ENCODE results near the gene CBS. TPM values are rescaled to one million over a fixed set of nuclear protein-coding genes. Genes with fewer than 3 reads are reported as not detected.
A peak's percentile ranks its signal among the peaks of the same experiment; 100 is the strongest.
"Not testable (repeated sequence)": the region's sequence is repeated elsewhere in the genome, so short reads cannot be mapped to it uniquely, and the experiment has no call there.

CBS gene
- 30.2 to 32.1 TPM (median 31.4 TPM) in 3 replicates for total RNA-seq

GRCh38 chr21:43075170-43076022 lies at the start of gene CBS:
Gene CBS, minus strand, starts transcription at chr21:43075835. Its CDS starts 3,642 bp downstream, at chr21:43072193.
- not testable (repeated sequence) for H3K27ac Mint-ChIP-seq, H3K4me1 Mint-ChIP-seq, H3K4me3 Mint-ChIP-seq

GRCh38 chr21:43115956-43116355 lies 40.3 kb upstream of the CBS start:
- not testable (repeated sequence) for H3K4me1 Mint-ChIP-seq; H3K36me3 Mint-ChIP-seq; DNase-seq (ENCODE audit: low spot score in 2 of 2, unreplicated experiment in 2 of 2); H3K27ac Mint-ChIP-seq; H3K27me3 Mint-ChIP-seq (ENCODE audit: low read depth); H3K9me3 Mint-ChIP-seq; H3K4me3 Mint-ChIP-seq

More at GRCh38 chr21:43075170-43076022, at the start of gene CBS:
- not testable (repeated sequence) for H3K36me3 Mint-ChIP-seq; H3K9me3 Mint-ChIP-seq; DNase-seq (ENCODE audit: low spot score in 2 of 2, unreplicated experiment in 2 of 2); H3K27me3 Mint-ChIP-seq (ENCODE audit: low read depth)

DNA sequence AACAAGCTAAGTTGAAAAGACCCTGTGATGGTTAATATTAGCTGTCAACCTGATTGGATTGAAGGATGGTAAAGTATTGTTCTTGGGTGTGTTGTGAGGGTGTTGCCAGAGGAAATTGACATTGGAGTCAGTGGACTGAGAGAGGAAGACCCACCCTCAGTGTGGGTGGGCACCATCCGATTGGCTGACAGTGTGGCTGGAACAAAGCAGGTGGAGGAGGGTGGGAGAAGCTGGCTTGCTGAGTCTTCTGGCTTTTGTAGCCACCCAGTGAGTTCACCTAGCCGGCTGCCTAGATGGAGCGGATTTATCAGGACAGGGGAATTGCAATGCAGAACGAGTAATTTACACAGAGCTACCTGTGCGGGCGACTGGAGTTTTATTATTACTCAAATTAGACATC lies 38.8 kb upstream of the CBS start:
- DNase-seq (ENCODE audit: low spot score in 2 of 2, unreplicated experiment in 2 of 2); H3K36me3 Mint-ChIP-seq; H3K4me1 Mint-ChIP-seq; H3K27ac Mint-ChIP-seq; H3K27me3 Mint-ChIP-seq (ENCODE audit: low read depth); H3K9me3 Mint-ChIP-seq; H3K4me3 Mint-ChIP-seq: not testable (repeated sequence)

GRCh38 chr21:43109006-43109405 lies 33.4 kb upstream of the CBS start:
- not testable (repeated sequence) for DNase-seq (ENCODE audit: low spot score in 2 of 2, unreplicated experiment in 2 of 2); H3K9me3 Mint-ChIP-seq; H3K36me3 Mint-ChIP-seq; H3K27ac Mint-ChIP-seq; H3K4me1 Mint-ChIP-seq; H3K4me3 Mint-ChIP-seq; H3K27me3 Mint-ChIP-seq (ENCODE audit: low read depth)

DNA sequence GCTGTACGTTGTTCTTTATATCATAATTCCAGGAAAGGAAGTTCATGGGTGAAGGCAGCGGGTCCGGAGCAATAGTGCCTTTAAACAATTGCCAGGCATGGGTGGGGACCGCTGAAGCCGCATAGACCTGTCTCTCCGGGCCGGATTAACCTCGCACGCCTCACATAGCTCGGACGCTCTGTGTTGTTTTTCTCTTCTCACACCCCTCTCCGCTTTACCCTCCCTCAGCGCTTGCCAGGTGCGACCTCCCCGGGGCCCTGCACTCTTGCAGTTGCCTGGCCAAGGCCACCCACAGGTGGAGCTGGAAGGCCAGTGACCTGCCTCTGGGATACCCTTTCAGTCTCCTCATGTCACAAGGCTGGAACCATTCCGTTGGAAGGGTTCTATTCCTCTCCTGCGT lies 32.5 kb upstream of the CBS start:
- H3K36me3 Mint-ChIP-seq; H3K4me1 Mint-ChIP-seq; H3K9me3 Mint-ChIP-seq; DNase-seq (ENCODE audit: low spot score in 2 of 2, unreplicated experiment in 2 of 2); H3K27me3 Mint-ChIP-seq (ENCODE audit: low read depth); H3K4me3 Mint-ChIP-seq; H3K27ac Mint-ChIP-seq: not testable (repeated sequence)

- not testable (repeated sequence) for H3K27me3 Mint-ChIP-seq (ENCODE audit: low read depth); H3K4me3 Mint-ChIP-seq; H3K27ac Mint-ChIP-seq; H3K9me3 Mint-ChIP-seq; H3K4me1 Mint-ChIP-seq; H3K36me3 Mint-ChIP-seq; DNase-seq (ENCODE audit: low spot score in 2 of 2, unreplicated experiment in 2 of 2)
Observed at GRCh38 chr21:43107794-43108137, 32.1 kb upstream of the CBS start.

DNA sequence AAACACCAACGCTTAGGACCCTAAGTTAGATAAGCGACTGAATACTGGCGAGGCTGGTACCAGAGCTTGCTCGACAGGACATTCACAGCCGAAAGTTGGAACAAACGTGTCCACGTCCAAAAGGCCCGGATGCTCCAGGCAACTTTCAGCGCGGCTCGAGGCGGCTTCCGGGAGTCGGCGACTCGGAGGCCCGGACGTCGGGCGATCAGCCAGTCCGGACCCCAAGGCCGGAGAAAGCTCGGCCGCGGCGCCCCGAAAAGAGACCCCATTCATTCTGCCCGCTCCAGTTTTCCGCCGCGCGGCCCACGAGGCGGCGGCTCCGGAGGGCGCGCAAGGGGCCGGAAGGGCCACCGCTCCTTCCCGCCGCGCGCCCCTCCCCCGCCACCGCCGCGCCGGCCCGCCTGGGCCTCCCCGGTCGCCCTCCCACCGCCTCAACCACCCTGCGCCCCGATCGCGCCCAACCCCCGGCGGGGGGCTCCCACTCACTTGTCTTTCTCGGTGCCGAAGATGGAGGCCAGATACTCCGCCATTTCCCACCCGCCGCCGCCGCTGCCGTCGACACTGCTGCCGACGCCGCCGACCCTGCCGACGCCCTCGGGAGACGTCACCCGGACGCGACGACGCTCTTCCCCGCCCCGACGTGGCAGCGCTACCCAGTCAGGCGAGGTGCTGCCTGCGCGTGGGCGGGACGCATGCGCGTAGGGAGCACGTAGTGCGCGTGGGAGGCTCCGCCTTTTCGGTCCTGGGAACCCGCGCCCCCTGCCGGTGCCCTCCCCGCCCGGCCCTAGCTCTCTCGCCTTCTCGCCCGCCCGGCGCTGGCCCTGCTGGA lies 31.5 kb upstream of the CBS start, which contains the start of gene U2AF1:
Gene U2AF1 (minus strand): TSS at position 606 of the 829 bp plus-strand sequence. CDS start 76 bp downstream, at position 530.
- DNase-seq (ENCODE audit: low spot score in 2 of 2, unreplicated experiment in 2 of 2), result peak; percentile 27 to 54
- H3K27me3 Mint-ChIP-seq (ENCODE audit: low read depth); H3K27ac Mint-ChIP-seq; H3K4me1 Mint-ChIP-seq; H3K36me3 Mint-ChIP-seq; H3K9me3 Mint-ChIP-seq: not testable (repeated sequence)
- H3K4me3 Mint-ChIP-seq, result peak within 1 kb of the TSS; percentile 51

- H3K27ac Mint-ChIP-seq; H3K36me3 Mint-ChIP-seq; H3K27me3 Mint-ChIP-seq (ENCODE audit: low read depth); H3K4me3 Mint-ChIP-seq; H3K4me1 Mint-ChIP-seq; H3K9me3 Mint-ChIP-seq; DNase-seq (ENCODE audit: low spot score in 2 of 2, unreplicated experiment in 2 of 2): not testable (repeated sequence)
Observed at GRCh38 chr21:43104642-43105041, 29.0 kb upstream of the CBS start.

GRCh38 chr21:43102281-43102680 lies 26.6 kb upstream of the CBS start:
- H3K9me3 Mint-ChIP-seq; H3K4me3 Mint-ChIP-seq; DNase-seq (ENCODE audit: low spot score in 2 of 2, unreplicated experiment in 2 of 2); H3K27ac Mint-ChIP-seq; H3K36me3 Mint-ChIP-seq; H3K4me1 Mint-ChIP-seq; H3K27me3 Mint-ChIP-seq (ENCODE audit: low read depth): not testable (repeated sequence)

DNA sequence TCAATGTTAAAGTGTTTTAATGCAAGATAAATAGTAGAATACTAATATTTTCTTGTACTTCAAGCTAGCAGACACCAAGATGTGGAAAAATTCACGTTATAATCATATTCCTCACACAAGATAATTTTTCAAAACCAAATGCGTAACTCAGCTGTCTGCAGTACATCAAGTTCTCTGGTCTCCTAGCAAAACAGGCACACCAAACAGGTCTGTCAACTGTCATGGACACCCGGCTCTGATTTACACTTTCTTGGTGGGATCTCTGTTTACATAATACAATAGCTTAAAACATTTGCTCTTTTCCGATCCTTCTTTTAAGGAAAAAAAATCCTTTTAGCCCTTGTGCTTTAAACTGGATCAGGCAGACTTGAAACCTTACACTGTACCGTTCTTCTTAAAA lies 26.0 kb upstream of the CBS start:
- H3K4me1 Mint-ChIP-seq; H3K9me3 Mint-ChIP-seq; H3K27me3 Mint-ChIP-seq (ENCODE audit: low read depth); DNase-seq (ENCODE audit: low spot score in 2 of 2, unreplicated experiment in 2 of 2); H3K4me3 Mint-ChIP-seq; H3K27ac Mint-ChIP-seq; H3K36me3 Mint-ChIP-seq: not testable (repeated sequence)

DNA sequence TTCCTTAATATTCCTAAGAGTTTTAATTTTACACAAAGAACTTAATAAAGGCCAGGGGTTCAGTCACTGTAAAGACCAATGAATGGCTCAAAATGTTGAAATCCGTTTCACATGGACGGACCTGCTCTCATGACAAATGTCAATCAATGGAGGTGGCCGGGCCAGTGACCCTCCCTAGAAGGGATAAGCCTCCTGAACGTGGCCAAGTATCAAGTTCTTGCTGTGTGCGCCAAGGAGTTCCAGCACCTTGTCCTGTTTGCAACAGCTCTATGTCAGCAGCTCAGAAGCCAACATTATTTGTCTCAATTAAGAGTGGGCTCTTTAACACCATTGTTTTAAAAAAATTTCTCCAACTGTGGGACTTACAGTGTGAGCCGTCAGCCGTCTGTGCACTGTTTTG lies 25.4 kb upstream of the CBS start:
- not testable (repeated sequence) for DNase-seq (ENCODE audit: low spot score in 2 of 2, unreplicated experiment in 2 of 2); H3K4me1 Mint-ChIP-seq; H3K27ac Mint-ChIP-seq; H3K27me3 Mint-ChIP-seq (ENCODE audit: low read depth); H3K9me3 Mint-ChIP-seq; H3K4me3 Mint-ChIP-seq; H3K36me3 Mint-ChIP-seq

DNA sequence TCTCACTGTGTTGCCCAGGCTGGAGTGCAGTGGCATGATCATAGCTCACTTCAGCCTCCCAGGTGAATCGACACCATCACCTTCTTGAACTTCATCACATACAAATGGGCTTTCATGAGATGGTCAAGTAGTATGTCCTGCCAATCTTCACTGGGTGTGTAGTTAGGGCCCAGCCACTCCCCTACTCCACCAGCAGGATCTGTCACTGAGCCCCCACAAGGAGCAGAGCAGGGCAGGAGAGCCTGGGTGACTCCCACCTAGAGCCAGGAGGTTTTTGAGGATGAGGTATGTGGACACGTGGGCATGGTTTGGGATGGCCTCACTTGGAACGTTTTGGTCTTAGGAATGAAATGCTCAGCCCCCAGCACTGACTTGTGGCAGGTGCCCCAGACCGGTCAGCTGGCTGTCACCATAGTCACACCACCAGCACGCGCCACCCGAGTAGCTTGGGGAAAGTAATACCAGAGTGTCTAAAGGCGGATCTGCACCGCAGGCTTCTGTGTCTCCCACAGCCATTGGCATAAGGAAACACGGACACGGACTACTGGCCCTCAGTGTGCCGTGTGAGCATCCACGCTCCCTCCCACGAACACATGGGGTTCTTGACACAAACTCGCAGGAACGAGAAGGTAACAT lies 16.5 kb upstream of the CBS start:
- not testable (repeated sequence) for DNase-seq (ENCODE audit: low spot score in 2 of 2, unreplicated experiment in 2 of 2); H3K4me3 Mint-ChIP-seq; H3K4me1 Mint-ChIP-seq; H3K9me3 Mint-ChIP-seq; H3K36me3 Mint-ChIP-seq; H3K27me3 Mint-ChIP-seq (ENCODE audit: low read depth); H3K27ac Mint-ChIP-seq

GRCh38 chr21:43090947-43091346 lies 15.3 kb upstream of the CBS start:
- H3K4me1 Mint-ChIP-seq; H3K9me3 Mint-ChIP-seq; H3K36me3 Mint-ChIP-seq; H3K27me3 Mint-ChIP-seq (ENCODE audit: low read depth); DNase-seq (ENCODE audit: low spot score in 2 of 2, unreplicated experiment in 2 of 2); H3K27ac Mint-ChIP-seq; H3K4me3 Mint-ChIP-seq: not testable (repeated sequence)

- H3K4me1 Mint-ChIP-seq, H3K9me3 Mint-ChIP-seq, H3K27ac Mint-ChIP-seq: not testable (repeated sequence)
Observed at GRCh38 chr21:43089463-43089862, 13.8 kb upstream of the CBS start.

More at GRCh38 chr21:43089463-43089862, 13.8 kb upstream of the CBS start:
- not testable (repeated sequence) for DNase-seq (ENCODE audit: low spot score in 2 of 2, unreplicated experiment in 2 of 2); H3K4me3 Mint-ChIP-seq; H3K36me3 Mint-ChIP-seq; H3K27me3 Mint-ChIP-seq (ENCODE audit: low read depth)
